GM19035 (cell line): ENCODE data around the gene LMF1.
"Not testable (repeated sequence)": the region's sequence is repeated elsewhere in the genome, so short reads cannot be mapped to it uniquely, and the experiment has no call there.

ENCODE experiments used
- ATAC-seq: cut with Tn5 transposase; IDR thresholded peaks from one replicate; pipeline ENCODE4 v1.9.1; 2021; ENCODE audit not compliant: unreplicated experiment

The LMF1 gene

GRCh38 chr16:883781-884180, 87.0 kb downstream of the LMF1 start:
- ATAC-seq: no peak

- no peak for ATAC-seq
These were observed 87.4 kb downstream of the LMF1 start for GRCh38 chr16:883340-883739.

DNA sequence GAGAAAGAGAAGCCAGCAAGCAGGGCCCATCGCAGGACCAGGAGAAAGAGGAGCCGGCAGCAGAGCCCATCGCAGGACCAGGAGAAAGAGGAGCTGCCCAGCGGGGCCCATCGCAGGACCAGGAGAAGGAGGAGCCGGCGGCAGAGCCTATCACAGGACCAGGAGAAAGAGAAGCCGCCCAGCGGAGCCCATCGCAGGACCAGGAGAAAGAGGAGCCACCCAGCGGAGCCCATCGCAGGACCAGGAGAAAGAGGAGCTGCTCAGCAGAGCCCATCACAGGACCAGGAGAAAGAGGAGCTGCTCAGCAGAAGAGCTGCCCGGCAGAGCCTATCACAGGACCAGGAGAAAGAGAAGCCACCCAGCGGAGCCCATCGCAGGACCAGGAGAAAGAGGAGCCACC, 88.1 kb downstream of the LMF1 start:
- not testable (repeated sequence) for ATAC-seq

DNA sequence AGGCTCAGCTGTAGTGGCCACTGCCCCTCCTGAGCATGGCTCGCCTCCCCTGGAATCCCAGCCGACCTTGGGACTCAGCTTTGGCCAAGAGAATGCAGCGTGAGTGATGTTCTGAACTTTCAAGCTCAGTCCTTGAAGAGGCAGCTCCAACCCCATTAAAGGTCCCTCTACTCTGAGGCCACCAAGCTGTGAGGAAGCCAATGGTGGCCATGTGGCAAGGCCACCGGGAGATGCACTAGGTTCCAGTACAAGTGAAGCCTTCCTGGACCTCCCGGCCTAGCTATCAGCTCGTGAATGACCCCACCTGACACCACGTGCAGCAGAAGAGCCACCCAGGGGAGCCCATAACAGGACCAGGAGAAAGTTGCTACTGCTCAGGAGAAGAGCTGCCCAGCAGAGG, 88.5 kb downstream of the LMF1 start:
- ATAC-seq: no peak

- no peak for ATAC-seq
These were observed 89.3 kb downstream of the LMF1 start for GRCh38 chr16:881219-882097.

GRCh38 chr16:880471-881171, 90.2 kb downstream of the LMF1 start:
- ATAC-seq: no peak

DNA sequence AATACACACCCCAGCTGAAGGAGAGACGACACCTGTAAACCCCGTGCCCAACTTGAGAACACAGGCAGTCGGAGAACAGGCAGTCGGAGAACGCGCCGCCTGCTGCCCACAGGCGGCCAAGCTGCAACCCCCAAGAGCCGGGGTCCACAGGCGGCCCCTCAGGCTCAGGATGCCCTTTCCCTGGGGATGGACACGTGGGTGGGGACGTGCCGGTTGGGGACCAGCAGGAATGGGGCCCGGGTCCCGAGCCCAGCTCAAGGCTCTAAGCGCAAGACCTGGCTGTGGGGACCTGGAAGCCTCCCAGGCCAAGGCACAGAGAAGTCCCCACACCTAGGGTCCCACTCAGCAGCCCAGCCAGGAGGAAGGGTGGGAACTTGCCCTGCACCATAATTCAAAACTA, 90.8 kb downstream of the LMF1 start:
- no peak for ATAC-seq

DNA sequence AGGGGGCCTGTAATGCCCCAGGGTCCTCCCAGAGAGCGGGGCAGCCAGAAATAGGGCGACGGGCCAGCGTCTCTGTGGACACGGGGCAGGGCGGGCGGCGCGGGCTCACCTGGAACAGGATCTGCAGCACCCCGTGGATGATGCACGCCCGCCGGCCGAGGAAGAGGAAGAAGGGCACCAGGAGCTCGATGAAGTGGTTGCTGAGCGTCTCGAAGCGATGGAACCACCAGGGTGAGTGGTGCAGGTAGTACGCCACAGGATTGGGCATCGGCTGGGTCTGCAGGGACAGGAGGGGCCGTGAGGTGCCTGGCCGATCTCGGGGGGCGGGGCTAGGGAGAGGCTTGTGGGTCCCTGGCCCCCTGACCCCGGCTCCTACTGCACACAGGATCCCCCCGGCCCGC, 91.3 kb downstream of the LMF1 start:
- ATAC-seq: no peak

- no peak for ATAC-seq
These were observed 91.9 kb downstream of the LMF1 start for GRCh38 chr16:878886-879285.

- ATAC-seq: no peak
These were observed 92.6 kb downstream of the LMF1 start for GRCh38 chr16:878072-878784.

- no peak for ATAC-seq
These were observed 93.3 kb downstream of the LMF1 start for GRCh38 chr16:877242-878071.

DNA sequence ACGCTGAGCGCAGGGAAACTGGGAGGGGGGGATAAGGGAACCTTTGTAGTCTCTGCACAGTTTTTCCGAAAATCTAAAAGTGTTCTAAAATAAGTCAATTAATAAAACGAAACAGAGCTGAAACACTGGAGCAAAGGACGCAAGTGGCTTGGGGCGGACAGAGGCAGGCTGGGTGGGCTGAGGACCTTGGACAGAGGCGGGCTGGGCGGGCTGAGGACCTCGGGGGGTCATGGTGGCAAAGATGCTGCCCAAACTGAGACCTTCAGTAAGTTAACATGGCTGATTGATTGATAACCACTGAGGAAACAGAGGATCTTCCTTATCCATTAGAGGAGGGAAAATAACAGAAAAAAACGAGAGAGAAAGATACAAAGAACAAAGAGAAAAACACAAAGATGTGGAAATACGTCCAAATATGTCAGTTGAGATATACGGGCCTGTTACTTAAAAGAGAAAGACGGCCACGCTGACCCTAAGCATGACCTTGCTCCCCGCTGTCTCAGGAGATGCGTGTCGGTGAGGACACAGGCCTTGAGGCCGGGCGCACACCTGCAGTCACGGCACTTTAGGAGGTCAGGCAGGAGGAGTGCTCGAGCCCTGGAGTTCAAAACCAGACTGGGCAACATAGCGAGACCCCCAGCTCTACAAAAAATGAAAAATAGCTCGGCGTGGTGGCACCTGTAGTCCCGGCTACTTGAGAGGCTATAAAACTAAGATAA, 94.1 kb downstream of the LMF1 start:
- no peak for ATAC-seq

- no peak for ATAC-seq
These were observed 94.8 kb downstream of the LMF1 start for GRCh38 chr16:876041-876335.

GRCh38 chr16:875182-876040, 95.4 kb downstream of the LMF1 start:
- ATAC-seq: no peak

DNA sequence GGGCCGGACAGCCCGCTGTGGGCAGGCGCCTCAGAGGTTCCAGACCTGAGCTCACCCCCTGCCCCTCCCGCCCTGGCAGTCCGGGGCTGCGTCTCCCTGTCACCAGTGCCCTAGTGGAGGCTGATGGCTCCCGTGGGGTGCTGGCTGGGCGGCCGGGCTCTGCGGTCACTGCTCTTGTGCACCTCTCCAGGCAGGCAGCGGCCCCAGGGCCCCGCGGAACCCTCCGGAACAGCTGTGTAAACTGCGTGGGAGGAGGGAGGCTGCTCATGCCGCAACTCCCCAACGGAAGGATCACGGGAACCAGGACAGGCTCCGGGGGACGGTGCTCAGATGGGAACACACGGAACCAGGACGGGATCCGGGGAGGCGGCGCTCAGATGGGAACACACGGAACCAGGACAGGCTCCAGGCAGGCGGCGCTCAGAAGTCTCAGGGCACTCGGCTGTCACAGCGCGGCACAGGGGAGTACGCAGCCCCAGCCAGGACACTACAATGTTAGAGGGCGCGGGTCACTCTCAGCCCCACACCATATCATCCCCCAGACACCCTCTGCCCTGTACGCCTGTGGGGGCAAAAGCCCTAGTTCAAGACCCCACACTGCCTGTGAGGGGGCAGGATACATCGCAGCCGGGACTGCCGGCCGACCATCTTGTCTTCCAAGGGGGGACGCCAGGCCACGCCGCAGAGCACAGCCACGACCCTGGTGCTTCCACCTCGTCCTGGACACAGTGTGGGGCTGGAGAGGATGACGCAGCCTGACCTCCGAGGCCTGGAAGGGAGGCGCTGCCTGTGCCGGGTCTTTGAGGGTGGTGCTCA, 96.2 kb downstream of the LMF1 start:
- no peak for ATAC-seq

DNA sequence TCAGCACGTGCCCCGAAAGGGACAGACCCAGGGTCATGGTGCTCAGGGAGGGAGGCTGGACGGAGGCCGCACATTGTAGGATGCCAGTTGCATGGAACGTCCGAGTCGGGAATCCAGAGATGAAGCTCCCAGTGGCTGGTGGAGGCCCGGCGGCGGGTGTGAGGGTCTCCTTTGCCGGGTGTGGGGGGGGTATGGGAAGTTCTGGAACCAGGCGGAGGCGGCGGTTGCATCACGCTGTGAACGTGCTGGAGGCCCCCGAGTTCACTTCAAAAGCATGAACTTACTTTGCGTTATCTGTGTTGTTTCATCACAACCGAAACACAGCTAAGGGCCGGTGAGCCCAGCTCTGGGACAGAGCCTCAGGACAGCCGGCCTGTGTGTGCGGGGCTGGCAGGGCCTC, 96.9 kb downstream of the LMF1 start:
- ATAC-seq: no peak

DNA sequence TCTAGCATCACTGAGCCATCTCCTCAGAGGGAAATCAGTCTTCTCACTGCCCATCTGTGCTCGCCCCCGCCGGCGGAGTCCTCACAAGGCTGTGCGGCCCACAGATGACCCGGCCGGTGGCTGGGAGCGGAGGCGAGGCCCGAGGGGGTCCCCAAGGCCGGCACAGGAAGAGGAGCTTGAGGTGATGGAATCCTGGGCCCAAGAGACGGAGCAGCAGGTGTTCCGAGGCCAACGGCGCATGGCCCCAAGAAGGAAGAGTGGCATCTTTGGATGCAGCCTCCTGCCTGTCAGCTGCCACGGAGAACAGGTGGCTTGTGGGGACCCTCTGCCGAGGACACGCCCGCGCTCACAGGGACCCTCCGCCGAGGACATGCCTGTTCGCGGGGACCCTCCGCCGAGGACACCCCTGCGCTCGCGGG, 97.5 kb downstream of the LMF1 start:
- ATAC-seq: no peak

GRCh38 chr16:872436-873242, 98.1 kb downstream of the LMF1 start:
- ATAC-seq: no peak
